Measurements from ENCODE around the gene LPAR1.

The LPAR1 gene

DNA sequence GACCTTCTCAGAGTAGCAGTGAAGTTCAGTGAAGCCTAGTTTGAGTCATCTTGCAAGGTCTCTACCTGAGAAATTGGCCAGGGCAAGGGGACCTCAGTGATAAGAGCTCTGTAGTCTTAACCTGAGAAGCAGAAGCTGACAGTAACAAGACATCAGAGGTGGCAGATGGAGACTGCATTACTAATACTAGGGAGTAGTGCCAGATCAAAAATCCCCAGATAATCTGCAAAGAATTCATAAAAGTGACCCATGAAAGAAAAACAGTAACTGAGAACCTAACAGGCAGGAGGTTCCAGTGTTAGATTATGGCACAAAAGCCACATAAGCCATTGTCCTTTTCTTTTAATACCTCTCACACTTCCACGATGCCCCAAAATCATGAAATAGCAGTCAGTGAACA lies 194.1 kb downstream of the LPAR1 start:
- no peak overlapping the region for H3K4me3 ChIP-seq (replicated peaks; ENCODE audit: low read depth, low read length)
- H3K27me3 ChIP-seq (replicated peaks; ENCODE audit: control insufficient read depth, insufficient read depth, low read length) = no peaks in the 10 kb centered on the region
- DNase-seq (ENCODE audit: extremely low read depth, insufficient read length) = no peak
- H3K36me3 ChIP-seq (ENCODE audit: control insufficient read depth, insufficient read depth, low read length) = no peaks in the 10 kb centered on the region
- TF ChIP-seq, protein P1, sequence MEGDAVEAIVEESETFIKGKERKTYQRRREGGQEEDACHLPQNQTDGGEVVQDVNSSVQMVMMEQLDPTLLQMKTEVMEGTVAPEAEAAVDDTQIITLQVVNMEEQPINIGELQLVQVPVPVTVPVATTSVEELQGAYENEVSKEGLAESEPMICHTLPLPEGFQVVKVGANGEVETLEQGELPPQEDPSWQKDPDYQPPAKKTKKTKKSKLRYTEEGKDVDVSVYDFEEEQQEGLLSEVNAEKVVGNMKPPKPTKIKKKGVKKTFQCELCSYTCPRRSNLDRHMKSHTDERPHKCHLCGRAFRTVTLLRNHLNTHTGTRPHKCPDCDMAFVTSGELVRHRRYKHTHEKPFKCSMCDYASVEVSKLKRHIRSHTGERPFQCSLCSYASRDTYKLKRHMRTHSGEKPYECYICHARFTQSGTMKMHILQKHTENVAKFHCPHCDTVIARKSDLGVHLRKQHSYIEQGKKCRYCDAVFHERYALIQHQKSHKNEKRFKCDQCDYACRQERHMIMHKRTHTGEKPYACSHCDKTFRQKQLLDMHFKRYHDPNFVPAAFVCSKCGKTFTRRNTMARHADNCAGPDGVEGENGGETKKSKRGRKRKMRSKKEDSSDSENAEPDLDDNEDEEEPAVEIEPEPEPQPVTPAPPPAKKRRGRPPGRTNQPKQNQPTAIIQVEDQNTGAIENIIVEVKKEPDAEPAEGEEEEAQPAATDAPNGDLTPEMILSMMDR (IDR thresholded peaks at IDR 0.05; ENCODE audit: insufficient read depth, low read length, poor library complexity, severe bottlenecking) = no peak

DNA sequence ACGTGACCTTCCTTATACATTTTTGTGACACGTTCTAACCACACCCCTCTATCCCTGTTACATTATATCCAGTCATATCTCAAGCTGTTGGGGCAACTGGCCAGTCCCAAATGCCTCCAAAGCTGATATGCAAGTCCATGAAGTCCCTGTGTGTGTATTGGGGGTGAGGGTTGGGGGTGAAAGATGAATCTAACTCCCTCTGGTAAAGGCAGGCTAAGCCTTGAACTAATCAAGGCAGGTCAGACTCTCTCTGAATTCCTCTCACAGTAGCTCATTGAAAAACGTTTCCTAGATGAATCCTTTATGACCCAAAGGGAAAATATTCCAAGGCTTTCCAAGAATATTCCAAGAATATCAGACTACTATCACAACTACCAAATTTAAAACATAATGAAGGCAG lies 195.3 kb downstream of the LPAR1 start:
- Histone ChIP-seq H3K4me3 (replicated peaks; ENCODE audit: low read depth, low read length) (no peak overlapping the region), H3K36me3 (ENCODE audit: control insufficient read depth, insufficient read depth, low read length) (no peaks in the 10 kb centered on the region), H3K27me3 (replicated peaks; ENCODE audit: control insufficient read depth, insufficient read depth, low read length) (no peaks in the 10 kb centered on the region)
- no peak for DNase-seq (ENCODE audit: extremely low read depth, insufficient read length)
- TF ChIP-seq, protein P1 (IDR thresholded peaks at IDR 0.05; ENCODE audit: insufficient read depth, low read length, poor library complexity, severe bottlenecking) = no peak

DNA sequence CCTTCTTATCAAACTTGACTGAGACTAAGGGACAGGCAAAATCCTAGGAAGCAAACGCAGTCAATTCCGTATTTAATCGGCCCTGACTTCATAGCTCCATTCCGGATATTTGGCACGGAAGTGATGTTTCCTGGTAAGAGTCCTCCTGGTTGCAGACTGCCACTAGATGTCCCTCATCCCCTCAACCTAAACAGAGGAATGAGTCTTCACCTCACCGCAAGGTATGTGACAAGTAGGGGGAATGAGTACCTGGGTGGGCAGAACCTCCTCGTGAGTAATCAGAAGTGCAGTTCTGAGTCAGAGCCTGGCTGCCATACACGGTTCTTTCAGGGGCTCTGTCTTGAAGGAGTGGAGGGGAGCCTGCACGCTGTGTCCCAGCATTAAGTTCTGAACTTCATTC lies 196.1 kb downstream of the LPAR1 start:
- Histone ChIP-seq H3K4me3 (replicated peaks; ENCODE audit: low read depth, low read length) (no peak overlapping the region), H3K36me3 (ENCODE audit: control insufficient read depth, insufficient read depth, low read length) (no peaks in the 10 kb centered on the region), H3K27me3 (replicated peaks; ENCODE audit: control insufficient read depth, insufficient read depth, low read length) (no peaks in the 10 kb centered on the region)
- TF ChIP-seq, protein P1 (IDR thresholded peaks at IDR 0.05; ENCODE audit: insufficient read depth, low read length, poor library complexity, severe bottlenecking) = no peak
- DNase-seq (ENCODE audit: extremely low read depth, insufficient read length) = no peak

- no peak overlapping the region for H3K4me3 ChIP-seq (replicated peaks; ENCODE audit: low read depth, low read length)
- TF ChIP-seq, protein P1 (IDR thresholded peaks at IDR 0.05; ENCODE audit: insufficient read depth, low read length, poor library complexity, severe bottlenecking) = no peak
- no peak for DNase-seq (ENCODE audit: extremely low read depth, insufficient read length)
- H3K36me3 ChIP-seq (ENCODE audit: control insufficient read depth, insufficient read depth, low read length) = no peaks in the 10 kb centered on the region
- H3K27me3 ChIP-seq (replicated peaks; ENCODE audit: control insufficient read depth, insufficient read depth, low read length) = no peaks in the 10 kb centered on the region
These were observed 200.8 kb downstream of the LPAR1 start for GRCh38 chr9:110837401-110838005.

DNA sequence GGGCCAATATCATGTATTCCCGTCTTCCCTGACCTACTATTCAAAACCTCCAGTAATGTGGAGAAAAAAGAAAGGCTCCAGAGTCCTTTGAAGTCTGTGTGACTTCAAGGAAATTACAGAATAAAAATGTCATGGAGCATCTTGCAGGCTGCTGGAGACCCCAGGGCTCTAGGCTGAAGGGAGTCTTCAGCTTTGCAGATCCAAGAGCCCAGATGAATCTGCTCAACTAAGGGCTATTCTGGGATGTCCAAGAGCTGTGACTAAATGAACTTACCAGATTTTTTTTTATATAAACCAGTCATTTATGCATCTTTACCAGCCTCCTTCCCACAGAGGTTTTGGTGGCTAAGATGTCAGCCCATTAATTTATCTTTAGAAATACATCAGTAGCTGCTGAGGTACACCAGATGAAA lies 202.4 kb downstream of the LPAR1 start:
- no peak for DNase-seq (ENCODE audit: extremely low read depth, insufficient read length)
- H3K27me3 ChIP-seq (replicated peaks; ENCODE audit: control insufficient read depth, insufficient read depth, low read length) = no peaks in the 10 kb centered on the region
- no peak overlapping the region for H3K4me3 ChIP-seq (replicated peaks; ENCODE audit: low read depth, low read length)
- H3K36me3 ChIP-seq (ENCODE audit: control insufficient read depth, insufficient read depth, low read length) = no peaks in the 10 kb centered on the region
- TF ChIP-seq, protein P1 (IDR thresholded peaks at IDR 0.05; ENCODE audit: insufficient read depth, low read length, poor library complexity, severe bottlenecking) = no peak

GRCh38 chr9:110835404-110835803 lies 202.9 kb downstream of the LPAR1 start:
- no peaks in the 10 kb centered on the region for H3K27me3 ChIP-seq (replicated peaks; ENCODE audit: control insufficient read depth, insufficient read depth, low read length)

More at GRCh38 chr9:110835404-110835803, 202.9 kb downstream of the LPAR1 start:
- Histone ChIP-seq H3K4me3 (replicated peaks; ENCODE audit: low read depth, low read length) (no peak overlapping the region), H3K36me3 (ENCODE audit: control insufficient read depth, insufficient read depth, low read length) (no peaks in the 10 kb centered on the region)
- TF ChIP-seq, protein P1 (IDR thresholded peaks at IDR 0.05; ENCODE audit: insufficient read depth, low read length, poor library complexity, severe bottlenecking) = no peak
- DNase-seq (ENCODE audit: extremely low read depth, insufficient read length) = no peak

Measured in GM06990 (cell line).